Ovary (tissue), 9 donors: ENCODE results near the gene NCS1. TPM values are rescaled to one million over a fixed set of nuclear protein-coding genes. Genes with fewer than 3 reads are reported as not detected.

Experiments
- DNase-seq, 5 donors: peaks; one replicate each; pipeline ENCODE4 v3.0.0-alpha.2; 2019 to 2020
- H3K27ac ChIP-seq, 2 donors: fragments of 200-600 bp; one replicate each; pipeline versions ENCODE4 v1.5.1 to v1.8.0; 2019 to 2022
- H3K27me3 ChIP-seq: fragments of 200-600 bp; one replicate; pipeline ENCODE4 v1.8.0; 2022
- H3K36me3 ChIP-seq: fragments of 200-600 bp; sonication (generic); one replicate; pipeline ENCODE4 v1.5.1; 2019
- H3K4me1 ChIP-seq: one replicate; pipeline ENCODE4 v1.8.1; 2013; ENCODE audit warnings: mild to moderate bottlenecking, moderate library complexity; ENCODE audit not compliant: insufficient read depth
- H3K4me3 ChIP-seq: fragments of 200-600 bp; sonication (generic); one replicate; pipeline ENCODE4 v1.5.1; 2017
- H3K9me3 ChIP-seq, 2 donors: fragments of 200-600 bp in 1 of 2; sonication (generic) in 1 of 2; one replicate each; pipeline versions ENCODE4 v1.5.1 to v1.8.1; 2013 to 2019; ENCODE audit warnings: mild to moderate bottlenecking in 1 of 2, moderate library complexity in 1 of 2
- EP300 ChIP-seq: sonication (generic); formaldehyde crosslinking; IDR thresholded peaks from one replicate; pipeline ENCODE4 v1.6.1; 2017; ENCODE audit warnings: antibody characterized with exemption
- POLR2A ChIP-seq: fragments of 450-650 bp; IDR thresholded peaks from one replicate; pipeline ENCODE4 v1.6.1; 2017; ENCODE audit warnings: antibody characterized with exemption, mild to moderate bottlenecking, moderate library complexity
- WGBS, 3 donors: extraction: QIAGEN DNeasy Blood & Tissue Kit in 1 of 3; methylation state at CpG; one replicate each; pipeline versions ENCODE4 v1.1.5 to v1.1.7; 2013 to 2017; 5-methylcytosine and 5-hydroxymethylcytosine counted together
- intact Hi-C, 4 donors: fragments of 100-400 bp; cut with DNase I; formaldehyde crosslinking; loops; one replicate each; pipeline versions ENCODE4 v1.11.0 to v1.15.1; 2022 to 2023
- polyA plus RNA-seq, 2 donors: library from polyadenylated mRNA; stranded (reverse); fragments of 200-250 nt in 1 of 2; fragments of 350-450 nt in 1 of 2; fragmentation: Illumina TruSeq in 1 of 2; extraction: RNeasy Lipid Tissue Mini Kit (QIAGEN cat#74804) in 1 of 2; gene quantifications; one replicate each; pipeline ENCODE4 v1.2.3, GENCODE V29; 2013 to 2014
- total RNA-seq, 7 donors: library from RNA; depleted of rRNA in 2 of 7; stranded (reverse); fragments of >200 nt in 2 of 7; fragmentation: NEBNext Ultra II Directional in 3 of 7; extraction: Animal tissue kit (Norgen Biotek cat#: 25700) in 3 of 7; gene quantifications; one replicate each; pipeline versions ENCODE4 v1.1.0 to v1.2.4, GENCODE V29; 2016 to 2023
- TF ChIP-seq, protein P1 (sequence below), 3 donors: fragments of 450-650 bp in 2 of 3; fragments of 200-600 bp in 1 of 3; IDR thresholded peaks; one replicate each; pipeline versions ENCODE4 v1.5.1 to v1.8.0; 2016 to 2022; ENCODE audit warnings: antibody characterized with exemption in 3 of 3, mild to moderate bottlenecking in 1 of 3
- donor health status: DM: no; HTN: no; CAD: no; lungs with moderate emphysema.
- donor health status: DM: no; HTN: no; CAD: no.
- donor health status: Bipolar disorder and iron deficiency.
- donor health status: DM: yes; HTN: yes; CAD: no.
- donor health status: DM: no; HTN: no; CAD: no.
- donor health status: DM: yes; HTN: yes; CAD: no.

NCS1 gene
- total and polyA plus RNA-seq, 9 donors: 3.6 to 46.7 (median 25.0) TPM

- H3K4me1 ChIP-seq: peaks cover under 1% of the 10 kb centered on the region
- 76 to 82% (median 81%) methylated on average over 17 of the region's 17 CpGs for WGBS, 3 donors
- DNase-seq: no peak
- H3K4me3 ChIP-seq: no peak overlapping the region
- H3K36me3 ChIP-seq: no peaks in the 10 kb centered on the region
- intact Hi-C loops: loop anchor here (2.0 to 10.0 kb wide), 6 partner anchors 63 to 356 kb away; partner anchors contain the start of gene NCS1 (in 3 of the 4)
- H3K27ac ChIP-seq: no peak overlapping the region
- no peaks in the 10 kb centered on the region for H3K9me3 ChIP-seq
- H3K27me3 ChIP-seq: no peaks in the 10 kb centered on the region
- TF ChIP-seq, protein P1, sequence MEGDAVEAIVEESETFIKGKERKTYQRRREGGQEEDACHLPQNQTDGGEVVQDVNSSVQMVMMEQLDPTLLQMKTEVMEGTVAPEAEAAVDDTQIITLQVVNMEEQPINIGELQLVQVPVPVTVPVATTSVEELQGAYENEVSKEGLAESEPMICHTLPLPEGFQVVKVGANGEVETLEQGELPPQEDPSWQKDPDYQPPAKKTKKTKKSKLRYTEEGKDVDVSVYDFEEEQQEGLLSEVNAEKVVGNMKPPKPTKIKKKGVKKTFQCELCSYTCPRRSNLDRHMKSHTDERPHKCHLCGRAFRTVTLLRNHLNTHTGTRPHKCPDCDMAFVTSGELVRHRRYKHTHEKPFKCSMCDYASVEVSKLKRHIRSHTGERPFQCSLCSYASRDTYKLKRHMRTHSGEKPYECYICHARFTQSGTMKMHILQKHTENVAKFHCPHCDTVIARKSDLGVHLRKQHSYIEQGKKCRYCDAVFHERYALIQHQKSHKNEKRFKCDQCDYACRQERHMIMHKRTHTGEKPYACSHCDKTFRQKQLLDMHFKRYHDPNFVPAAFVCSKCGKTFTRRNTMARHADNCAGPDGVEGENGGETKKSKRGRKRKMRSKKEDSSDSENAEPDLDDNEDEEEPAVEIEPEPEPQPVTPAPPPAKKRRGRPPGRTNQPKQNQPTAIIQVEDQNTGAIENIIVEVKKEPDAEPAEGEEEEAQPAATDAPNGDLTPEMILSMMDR (IDR thresholded peaks at IDR 0.05): no peak
- no peak for TF ChIP-seq POLR2A
- TF ChIP-seq EP300: no peak
Measured at GRCh38 chr9:130237763-130238524, 65.7 kb downstream of the NCS1 start.

DNA sequence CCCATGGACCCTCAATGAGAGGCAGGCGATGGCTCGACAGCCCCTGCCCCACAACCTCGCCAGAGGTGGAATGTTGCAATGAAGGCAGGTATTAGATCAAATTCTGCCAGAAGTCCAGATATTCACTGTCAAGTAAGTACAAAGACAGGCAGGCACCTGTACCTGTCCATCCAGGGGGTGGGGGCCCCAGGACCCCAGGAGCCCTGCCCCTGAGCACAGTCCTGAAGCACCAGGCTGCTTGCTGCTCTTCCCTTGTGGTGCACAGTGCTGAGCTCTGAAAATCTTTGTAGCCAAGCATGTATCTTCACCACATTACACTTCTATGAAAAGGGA, 67.1 kb downstream of the NCS1 start:
- Histone ChIP-seq H3K27ac (no peak overlapping the region), H3K36me3 (no peaks in the 10 kb centered on the region), H3K4me1 (peaks cover 3% of the 10 kb centered on the region), H3K9me3 (no peaks in the 10 kb centered on the region), H3K4me3 (no peak overlapping the region), H3K27me3 (no peaks in the 10 kb centered on the region)
- intact Hi-C loops: loop anchor here (5.0 to 10.0 kb wide), 5 partner anchors 65 to 357 kb away; partner anchors contain the start of gene NCS1 (in 3 of the 4)
- no peak for TF ChIP-seq POLR2A
- TF ChIP-seq, protein P1 (IDR thresholded peaks at IDR 0.05): no peak
- no peak for TF ChIP-seq EP300
- 91 to 94% (median 92%) methylated on average over 3 of the region's 3 CpGs for WGBS, 3 donors
- no peak for DNase-seq

GRCh38 chr9:130239741-130240241, 67.6 kb downstream of the NCS1 start:
- H3K4me3 ChIP-seq: no peak overlapping the region
- peaks cover 3% of the 10 kb centered on the region for H3K4me1 ChIP-seq
- no peak for DNase-seq
- no peak overlapping the region for H3K27ac ChIP-seq
- no peaks in the 10 kb centered on the region for H3K9me3 ChIP-seq
- TF ChIP-seq POLR2A (no peak), EP300 (no peak)
- TF ChIP-seq, protein P1 (IDR thresholded peaks at IDR 0.05): no peak
- WGBS, 3 donors: 47 to 54% (median 53%) methylated on average over 9 of the region's 9 CpGs
- H3K27me3 ChIP-seq: no peaks in the 10 kb centered on the region
- intact Hi-C loops: loop anchor here (5.0 to 10.0 kb wide), 5 partner anchors 65 to 357 kb away; partner anchors contain the start of gene NCS1 (in 3 of the 4)
- no peaks in the 10 kb centered on the region for H3K36me3 ChIP-seq

- Histone ChIP-seq H3K9me3 (no peaks in the 10 kb centered on the region), H3K4me3 (no peak overlapping the region), H3K27ac (no peak overlapping the region), H3K4me1 (peaks cover 3% of the 10 kb centered on the region), H3K27me3 (no peaks in the 10 kb centered on the region), H3K36me3 (no peaks in the 10 kb centered on the region)
- WGBS, 3 donors: 61 to 81% (median 74%) methylated on average over 5 of the region's 5 CpGs
- peak in 2 of 5 donors; percentile 57 to 65 for DNase-seq
- TF ChIP-seq, protein P1 (IDR thresholded peaks at IDR 0.05): no peak
- TF ChIP-seq POLR2A (no peak), EP300 (no peak)
- intact Hi-C loops: no loop called here
Measured at GRCh38 chr9:130240410-130241197, 68.4 kb downstream of the NCS1 start.
